Spleen (tissue), 11 donors: ENCODE measurements around the gene EDAR. TPM values are rescaled to one million over a fixed set of nuclear protein-coding genes. Genes with fewer than 3 reads are reported as not detected.

Experiments used
- DNase-seq: peaks from one replicate; pipeline ENCODE4 v3.0.0-alpha.2; 2020
- H3K27ac ChIP-seq, 8 donors: fragments of 200-600 bp; sonication (generic) in 7 of 8; 1 replicate in 4 of 8; 2 replicates in 4 of 8; pipeline versions ENCODE4 v1.5.0 to v1.8.0; 2016 to 2021; ENCODE audit warnings: inconsistent platforms in 4 of 8, mild to moderate bottlenecking in 4 of 8, moderate library complexity in 1 of 8
- H3K27me3 ChIP-seq, 7 donors: fragments of 200-600 bp; sonication (generic) in 6 of 7; replicated peaks in 1 of 7; 1 replicate in 4 of 7; 2 replicates in 3 of 7; pipeline versions ENCODE4 v1.5.0 to v1.8.0; 2016 to 2021; ENCODE audit warnings: inconsistent platforms in 3 of 7, mild to moderate bottlenecking in 1 of 7
- H3K36me3 ChIP-seq, 6 donors: fragments of 200-600 bp; sonication (generic) in 5 of 6; 1 replicate in 4 of 6; 2 replicates in 2 of 6; pipeline versions ENCODE4 v1.5.0 to v1.8.0; 2016 to 2021; ENCODE audit warnings: inconsistent platforms in 2 of 6
- H3K4me1 ChIP-seq, 6 donors: fragments of 200-600 bp; sonication (generic) in 5 of 6; 1 replicate in 3 of 6; 2 replicates in 3 of 6; pipeline versions ENCODE4 v1.5.0 to v1.8.0; 2016 to 2021; ENCODE audit warnings: inconsistent platforms in 3 of 6
- H3K4me3 ChIP-seq, 8 donors: fragments of 200-600 bp; sonication (generic) in 7 of 8; 1 replicate in 4 of 8; 2 replicates in 4 of 8; pipeline versions ENCODE4 v1.5.0 to v1.8.0; 2016 to 2021; ENCODE audit warnings: inconsistent platforms in 4 of 8, mild to moderate bottlenecking in 4 of 8, moderate library complexity in 2 of 8
- H3K9me3 ChIP-seq, 8 donors: fragments of 200-600 bp; sonication (generic) in 7 of 8; 1 replicate in 4 of 8; 2 replicates in 4 of 8; pipeline versions ENCODE4 v1.5.0 to v1.8.0; 2016 to 2021; ENCODE audit warnings: inconsistent platforms in 4 of 8
- CTCF ChIP-seq, 11 experiments: fragments of 200-600 bp in 7 of 11; fragments of 450-650 bp in 4 of 11; sonication (generic) in 4 of 11; IDR thresholded peaks in 8 of 11; conservative IDR thresholded peaks in 3 of 11; 1 replicate in 7 of 11; 2 replicates in 4 of 11; pipeline versions ENCODE4 v1.4.0 to v1.8.0; 2016 to 2021; ENCODE audit warnings: antibody characterized with exemption in 11 of 11, inconsistent platforms in 4 of 11, mild to moderate bottlenecking in 1 of 11
- POLR2A ChIP-seq, 3 donors: fragments of 450-650 bp; IDR thresholded peaks; one replicate each; pipeline ENCODE4 v1.5.1; 2017; ENCODE audit warnings: antibody characterized with exemption in 3 of 3, mild to moderate bottlenecking in 1 of 3
- POLR2AphosphoS5 ChIP-seq, 3 donors: sonication (generic); formaldehyde crosslinking; IDR thresholded peaks; one replicate each; pipeline ENCODE4 v1.5.1; 2017; ENCODE audit warnings: antibody characterized with exemption in 3 of 3
- WGBS, 5 donors: extraction: QIAGEN DNeasy Blood & Tissue Kit in 3 of 5; methylation state at CpG; one replicate each; pipeline versions ENCODE4 v1.1.5 to v1.1.7; 2013 to 2018; 5-methylcytosine and 5-hydroxymethylcytosine counted together
- intact Hi-C: fragments of 100-400 bp; cut with DNase I; formaldehyde crosslinking; loops from one replicate; pipeline ENCODE4 v1.15.0; 2023; ENCODE audit warnings: low total_unique reads
- polyA plus RNA-seq, 3 donors: library from polyadenylated mRNA; stranded (reverse); fragments of 200-250 nt; gene quantifications; one replicate each; pipeline ENCODE4 v1.2.1, GENCODE V29; 2013
- total RNA-seq, 7 donors: library from RNA; depleted of rRNA in 3 of 7; stranded (reverse); fragments of >200 nt in 3 of 7; fragmentation: NEBNext Ultra II Directional in 4 of 7; extraction: Animal tissue kit (Norgen Biotek cat#: 25700) in 4 of 7; gene quantifications; one replicate each; pipeline versions ENCODE4 v1.1.0 to v1.2.1, GENCODE V29; 2016 to 2021
- donor health status: healthy with polysubstance abuse.
- donor health status: DM: no; HTN: no; CAD: no; lungs with moderate emphysema.
- donor health status: DM: no; HTN: no; CAD: no.
- donor health status: Bipolar disorder and iron deficiency.
- donor health status: healthy.
- donor health status: DM: no; HTN: no; CAD: no.
- donor health status: DM: yes; HTN: yes; CAD: no.

Gene EDAR
- total and polyA plus RNA-seq, 10 donors: 0.02 to 0.67 (median 0.15) TPM; not detected in 2

DNA sequence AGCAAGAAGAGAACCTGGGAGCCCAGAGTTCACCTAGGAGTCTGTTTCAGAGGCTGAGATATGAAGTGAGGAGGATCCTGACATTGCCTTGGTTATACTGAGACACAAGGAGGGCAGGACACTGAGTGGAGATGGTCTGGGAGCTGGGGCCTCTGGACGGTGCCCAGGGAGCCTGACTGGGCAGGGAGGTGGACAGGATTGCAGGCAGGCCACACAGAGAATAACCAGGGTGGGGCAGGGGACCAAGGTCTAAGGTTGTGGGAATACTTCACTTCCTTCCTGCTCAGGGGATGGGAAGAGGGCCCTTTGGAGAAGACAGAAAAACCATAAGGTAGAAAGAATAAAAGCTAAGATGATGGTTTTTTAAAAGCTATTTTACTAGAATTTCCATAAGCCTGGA lies 18.7 kb downstream of the EDAR start:
- no peak for DNase-seq
- WGBS, 5 donors: 47 to 85% (median 66%) methylated on average over 1 of the region's 1 CpG
- H3K27ac ChIP-seq: no peak overlapping the region
- H3K9me3 ChIP-seq: no peaks in the 10 kb centered on the region
- no peaks in the 10 kb centered on the region for H3K27me3 ChIP-seq
- no peak for TF ChIP-seq POLR2AphosphoS5 (IDR thresholded peaks at IDR 0.05)
- TF ChIP-seq CTCF (IDR thresholded peaks at IDR 0.05 in 8 of 11, conservative IDR thresholded peaks at IDR 0.05 in 3 of 11): no peak
- TF ChIP-seq POLR2A (IDR thresholded peaks at IDR 0.05): no peak
- intact Hi-C loops: no loop called here
- no peaks in the 10 kb centered on the region for H3K36me3 ChIP-seq
- H3K4me1 ChIP-seq: peaks cover 0 to 8% (median 0%) of the 10 kb centered on the region in 6 donors
- no peak overlapping the region for H3K4me3 ChIP-seq

DNA sequence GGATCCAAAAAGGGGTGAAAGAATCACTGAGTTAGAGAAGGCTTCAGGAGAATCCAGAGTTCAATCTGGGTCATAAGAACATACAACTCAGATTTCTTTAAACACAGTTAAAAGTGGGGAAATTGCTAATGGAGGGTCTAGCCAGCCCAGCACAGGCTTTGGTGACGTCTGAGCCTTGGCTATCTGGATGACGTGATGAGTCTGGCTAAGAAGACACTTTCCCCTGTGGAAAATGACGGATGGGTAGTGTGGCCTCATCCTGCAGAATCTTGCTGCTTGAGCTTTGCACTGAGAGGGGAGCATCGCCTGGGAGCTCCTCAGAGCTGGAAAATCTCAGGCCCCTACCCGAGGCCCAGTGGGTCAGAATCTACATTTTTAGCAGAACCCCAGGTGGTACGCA lies 19.2 kb downstream of the EDAR start:
- intact Hi-C loops: no loop called here
- Histone ChIP-seq H3K27ac (no peak overlapping the region), H3K4me1 (peaks cover 0 to 9% (median 0%) of the 10 kb centered on the region in 6 donors), H3K27me3 (no peaks in the 10 kb centered on the region), H3K9me3 (no peaks in the 10 kb centered on the region), H3K36me3 (no peaks in the 10 kb centered on the region), H3K4me3 (no peak overlapping the region)
- no peak for DNase-seq
- 78 to 87% (median 85%) methylated on average over 6 of the region's 6 CpGs for WGBS, 5 donors
- TF ChIP-seq POLR2AphosphoS5 (IDR thresholded peaks at IDR 0.05) (no peak), POLR2A (IDR thresholded peaks at IDR 0.05) (no peak), CTCF (IDR thresholded peaks at IDR 0.05 in 8 of 11, conservative IDR thresholded peaks at IDR 0.05 in 3 of 11) (no peak)

DNA sequence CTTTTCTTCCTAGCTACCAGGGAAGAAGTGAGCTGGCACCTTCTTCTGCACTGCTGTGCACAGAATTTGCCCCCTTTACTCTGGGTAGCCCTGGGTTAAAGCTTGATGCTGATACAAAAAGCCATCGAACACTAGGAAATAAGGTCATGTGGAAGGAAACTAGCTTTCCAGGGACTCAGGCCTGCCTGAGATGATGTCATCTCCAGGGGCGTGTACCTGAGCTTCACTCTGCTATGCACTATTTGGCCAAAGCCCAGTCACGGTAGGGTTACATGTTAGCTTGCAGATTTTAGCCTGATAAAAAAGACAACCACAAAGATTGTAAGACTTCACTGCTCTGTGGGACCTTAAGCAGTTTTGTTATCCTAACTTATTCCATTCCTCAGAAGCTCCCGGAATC lies 20.4 kb downstream of the EDAR start:
- WGBS, 5 donors: 36 to 65% (median 46%) methylated on average over 4 of the region's 4 CpGs
- Histone ChIP-seq H3K36me3 (no peaks in the 10 kb centered on the region), H3K9me3 (no peaks in the 10 kb centered on the region), H3K4me3 (no peak overlapping the region), H3K27me3 (no peaks in the 10 kb centered on the region), H3K27ac (no peak overlapping the region), H3K4me1 (peaks cover 0 to 9% (median 0%) of the 10 kb centered on the region in 6 donors)
- intact Hi-C loops: no loop called here
- TF ChIP-seq POLR2A (IDR thresholded peaks at IDR 0.05) (no peak), CTCF (IDR thresholded peaks at IDR 0.05 in 8 of 11, conservative IDR thresholded peaks at IDR 0.05 in 3 of 11) (no peak), POLR2AphosphoS5 (IDR thresholded peaks at IDR 0.05) (no peak)
- no peak for DNase-seq

GRCh38 chr2:108967757-108968156 lies 21.3 kb downstream of the EDAR start:
- 70 to 93% (median 79%) methylated on average over 7 of the region's 7 CpGs for WGBS, 5 donors
- no peaks in the 10 kb centered on the region for H3K36me3 ChIP-seq
- H3K4me1 ChIP-seq: peaks cover 0 to 9% (median 0%) of the 10 kb centered on the region in 6 donors
- intact Hi-C loops: no loop called here
- TF ChIP-seq CTCF (IDR thresholded peaks at IDR 0.05 in 8 of 11, conservative IDR thresholded peaks at IDR 0.05 in 3 of 11) (no peak), POLR2A (IDR thresholded peaks at IDR 0.05) (no peak), POLR2AphosphoS5 (IDR thresholded peaks at IDR 0.05) (no peak)
- no peaks in the 10 kb centered on the region for H3K9me3 ChIP-seq
- DNase-seq: no peak
- no peak overlapping the region for H3K27ac ChIP-seq
- H3K27me3 ChIP-seq: no peaks in the 10 kb centered on the region
- H3K4me3 ChIP-seq: no peak overlapping the region
